Activated CD4-positive, alpha-beta T cell treated with anti-CD3 and anti-CD28 coated beads, Interleukin-2, amount 10 ng/mL, durations not matched to agents 7 days and 5 days (primary cell): ENCODE data around the gene TOM1L1. TPM values are rescaled to one million over a fixed set of nuclear protein-coding genes. Genes with fewer than 3 reads are reported as not detected.

Source experiments
- CTCF ChIA-PET: fragments of 350-600 bp; sonication (Branson Sonifier 250); formaldehyde crosslinking; loops from one replicate; lab custom pipeline; 2021; ENCODE audit warnings: antibody characterized with exemption; lab: Charles Lee
- POLR2A ChIA-PET: fragments of 350-600 bp; sonication (Branson Sonifier 250); formaldehyde crosslinking; loops from one replicate; lab custom pipeline; 2021; ENCODE audit warnings: antibody characterized with exemption; lab: Charles Lee
- DNase-seq: peaks from one replicate; pipeline ENCODE4 v3.0.0-alpha.2; 2020
- H3K27ac Mint-ChIP-seq: one replicate; pipeline ENCODE4 v1.8.0; 2021; ENCODE audit warnings: mild to moderate bottlenecking, moderate library complexity, mixed read lengths
- H3K27me3 Mint-ChIP-seq: one replicate; pipeline ENCODE4 v1.8.0; 2021; ENCODE audit warnings: mixed read lengths
- H3K36me3 Mint-ChIP-seq: one replicate; pipeline ENCODE4 v1.8.0; 2021; ENCODE audit warnings: low read depth, mixed read lengths
- H3K4me1 Mint-ChIP-seq: one replicate; pipeline ENCODE4 v1.8.0; 2021; ENCODE audit warnings: mixed read lengths
- H3K4me3 Mint-ChIP-seq: one replicate; pipeline ENCODE4 v1.8.0; 2021; ENCODE audit warnings: mild to moderate bottlenecking, moderate library complexity, mixed read lengths
- H3K9me3 Mint-ChIP-seq: one replicate; pipeline ENCODE4 v1.8.0; 2021; ENCODE audit warnings: mixed read lengths
- total RNA-seq, 2 experiments: library from RNA; stranded (reverse); gene quantifications; one replicate each; pipeline ENCODE4 v1.2.3, GENCODE V29; 2021

Gene TOM1L1
- total RNA-seq, 2 experiments from 2014 or later = 0.22 to 0.50 TPM

DNA sequence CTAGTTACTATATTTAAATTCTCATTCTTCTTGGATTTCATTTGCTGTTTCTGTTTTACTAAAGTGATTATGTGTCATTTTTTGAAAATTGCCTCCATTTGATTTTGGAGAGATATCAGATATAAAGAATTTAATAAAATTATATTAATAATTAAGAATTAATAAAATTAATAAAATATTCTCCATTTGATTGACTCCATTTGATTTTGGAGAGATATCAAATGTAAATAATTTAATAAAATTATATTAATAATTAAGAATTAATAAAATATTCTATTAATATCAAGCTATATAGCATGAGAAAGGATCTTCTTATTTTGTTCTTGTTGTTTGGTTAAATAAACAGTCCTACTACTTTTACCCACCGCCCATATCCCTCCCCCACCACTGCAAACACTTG lies 90.9 kb downstream of the TOM1L1 start:
- Mint-ChIP-seq H3K27me3 (no peaks in the 10 kb centered on the region), H3K27ac (no peak overlapping the region), H3K36me3 (no peaks in the 10 kb centered on the region), H3K4me1 (no peaks in the 10 kb centered on the region), H3K4me3 (no peak overlapping the region), H3K9me3 (no peaks in the 10 kb centered on the region)
- ChIA-PET POLR2A (interaction anchor here (0.7 kb wide), 1 partner anchor 62 kb away, joined by 5 read pairs; no protein-coding TSS in a partner anchor), CTCF (interaction anchor here (1.0 to 3.0 kb wide), 3 partner anchors 245 to 364 kb away, joined by 3 to 19 read pairs (median 9); no protein-coding TSS in a partner anchor)
- DNase-seq = no peak

DNA sequence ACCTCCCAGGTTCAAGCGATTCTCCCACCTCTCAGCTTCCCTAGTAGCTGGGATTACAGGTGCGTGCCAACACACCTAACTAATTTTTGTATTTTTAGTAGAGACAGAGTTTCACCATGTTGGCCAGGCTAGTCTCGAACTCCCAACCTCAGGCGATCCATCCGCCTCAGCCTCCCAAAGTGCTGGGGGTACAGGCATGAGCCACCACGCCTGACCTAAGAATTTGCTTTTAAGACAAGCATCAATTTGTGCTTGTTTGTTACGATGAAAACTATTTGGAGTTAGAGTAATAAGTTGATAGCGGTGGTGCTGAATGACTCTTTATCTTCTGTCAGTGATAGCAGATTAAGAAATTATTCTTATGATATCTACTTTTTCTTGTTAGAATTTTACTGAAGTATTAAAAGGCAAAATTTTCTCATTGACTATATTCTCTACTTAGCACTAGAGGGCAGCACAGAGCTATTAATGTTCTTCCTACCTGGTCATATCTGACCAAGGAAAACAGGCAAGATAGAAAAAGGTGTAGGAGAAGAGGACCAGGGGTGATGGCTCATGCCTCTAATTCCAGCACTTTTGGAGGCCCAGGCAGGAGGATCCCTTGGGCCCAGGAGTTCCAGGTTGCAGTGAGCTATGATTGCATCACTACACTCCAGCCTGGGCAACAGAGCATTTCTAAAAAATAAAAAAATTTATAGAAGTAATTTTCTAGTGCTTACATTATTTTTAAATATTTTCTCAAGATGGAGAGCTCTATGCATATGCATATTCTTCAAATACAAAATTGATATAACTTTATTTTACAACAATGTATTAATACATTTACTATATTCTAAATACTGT lies 92.4 kb downstream of the TOM1L1 start:
- Mint-ChIP-seq H3K4me3 (no peak overlapping the region), H3K4me1 (no peaks in the 10 kb centered on the region), H3K9me3 (no peaks in the 10 kb centered on the region), H3K27ac (no peak overlapping the region), H3K27me3 (no peaks in the 10 kb centered on the region), H3K36me3 (no peaks in the 10 kb centered on the region)
- peak; percentile 34 for DNase-seq
- ChIA-PET CTCF (interaction anchor here (0.6 to 3.0 kb wide), 13 partner anchors 10 to 363 kb away, joined by 3 to 19 read pairs (median 4); no protein-coding TSS in a partner anchor), POLR2A (interaction anchor here (0.6 kb wide), 1 partner anchor 33 kb away, joined by 3 read pairs; no protein-coding TSS in a partner anchor)

DNA sequence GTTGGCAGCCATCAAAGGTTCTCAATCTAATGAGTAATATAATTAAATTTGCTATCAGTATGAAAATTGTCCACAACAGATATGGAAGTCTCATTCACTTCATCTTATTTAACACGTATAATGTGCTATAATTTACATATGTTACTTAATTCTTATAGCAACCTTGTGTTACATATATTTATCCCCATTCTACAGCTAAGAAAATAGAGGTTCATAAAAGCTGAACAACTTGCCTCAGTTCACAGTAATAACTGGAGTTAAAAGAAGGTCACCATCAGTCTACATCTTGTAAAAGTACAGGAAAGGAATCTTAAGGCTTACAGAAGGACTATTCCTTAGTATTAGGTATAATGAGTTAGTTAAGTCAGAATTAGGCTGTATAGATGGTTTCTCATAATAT lies 95.8 kb downstream of the TOM1L1 start:
- ChIA-PET CTCF (interaction anchor here (0.8 kb wide), 1 partner anchor 15 kb away, joined by 4 read pairs; no protein-coding TSS in a partner anchor), POLR2A (no interaction called here)
- no peaks in the 10 kb centered on the region for H3K36me3 Mint-ChIP-seq
- H3K4me3 Mint-ChIP-seq = no peak overlapping the region
- H3K27ac Mint-ChIP-seq = no peak overlapping the region
- no peaks in the 10 kb centered on the region for H3K9me3 Mint-ChIP-seq
- no peak for DNase-seq
- H3K4me1 Mint-ChIP-seq = no peaks in the 10 kb centered on the region
- no peaks in the 10 kb centered on the region for H3K27me3 Mint-ChIP-seq

DNA sequence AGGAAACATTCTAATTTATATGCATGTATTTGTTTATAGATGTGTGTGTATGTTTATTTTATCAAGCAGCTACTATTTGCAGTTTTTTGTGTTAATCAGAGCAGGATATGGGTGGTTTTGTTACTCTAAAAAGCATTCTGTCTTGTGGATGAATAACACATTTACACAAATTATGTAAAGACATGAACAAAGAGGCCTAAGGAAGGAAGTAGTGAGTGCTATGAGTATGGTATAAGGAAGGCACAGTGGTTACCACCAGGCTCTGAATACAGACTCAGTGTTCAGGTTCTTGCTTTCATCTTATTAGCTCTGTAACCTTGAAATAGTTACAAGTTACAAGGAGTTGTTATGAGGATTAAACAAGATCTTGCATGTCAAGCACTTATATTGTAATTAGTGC lies 101.8 kb downstream of the TOM1L1 start:
- Mint-ChIP-seq H3K4me1 (no peaks in the 10 kb centered on the region), H3K27ac (no peak overlapping the region), H3K9me3 (no peaks in the 10 kb centered on the region), H3K4me3 (no peak overlapping the region), H3K27me3 (no peaks in the 10 kb centered on the region), H3K36me3 (no peaks in the 10 kb centered on the region)
- no peak for DNase-seq
- ChIA-PET POLR2A (no interaction called here), CTCF (interaction anchor here (0.7 kb wide), 1 partner anchor 87 kb away, joined by 3 read pairs; no protein-coding TSS in a partner anchor)

DNA sequence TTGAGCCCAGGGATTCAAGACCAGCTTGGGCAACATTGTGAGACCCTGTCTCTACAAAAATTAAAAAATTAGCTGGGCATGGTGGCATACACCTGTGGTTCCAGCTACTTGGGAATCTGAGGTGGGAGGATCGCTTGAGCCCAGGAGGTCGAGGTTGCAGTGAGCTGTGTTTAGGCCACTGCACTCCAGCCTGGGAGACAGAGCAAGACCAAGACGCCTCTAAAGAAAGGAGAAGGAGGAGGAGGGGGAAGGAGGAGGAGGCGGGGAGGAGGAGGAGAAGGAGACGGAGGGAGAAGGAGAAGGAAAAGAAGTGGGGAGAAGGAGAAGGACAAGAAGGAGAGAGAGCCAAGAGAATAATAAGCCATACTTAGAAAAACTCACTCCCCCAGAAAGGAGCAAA lies 103.8 kb downstream of the TOM1L1 start:
- ChIA-PET POLR2A (no interaction called here), CTCF (interaction anchor here (1.2 to 1.8 kb wide), 4 partner anchors 11 to 344 kb away, joined by 3 to 11 read pairs (median 4); no protein-coding TSS in a partner anchor)
- DNase-seq = no peak
- H3K9me3 Mint-ChIP-seq = no peaks in the 10 kb centered on the region
- no peaks in the 10 kb centered on the region for H3K36me3 Mint-ChIP-seq
- no peaks in the 10 kb centered on the region for H3K27me3 Mint-ChIP-seq
- H3K4me3 Mint-ChIP-seq = no peak overlapping the region
- H3K27ac Mint-ChIP-seq = no peak overlapping the region
- no peaks in the 10 kb centered on the region for H3K4me1 Mint-ChIP-seq

DNA sequence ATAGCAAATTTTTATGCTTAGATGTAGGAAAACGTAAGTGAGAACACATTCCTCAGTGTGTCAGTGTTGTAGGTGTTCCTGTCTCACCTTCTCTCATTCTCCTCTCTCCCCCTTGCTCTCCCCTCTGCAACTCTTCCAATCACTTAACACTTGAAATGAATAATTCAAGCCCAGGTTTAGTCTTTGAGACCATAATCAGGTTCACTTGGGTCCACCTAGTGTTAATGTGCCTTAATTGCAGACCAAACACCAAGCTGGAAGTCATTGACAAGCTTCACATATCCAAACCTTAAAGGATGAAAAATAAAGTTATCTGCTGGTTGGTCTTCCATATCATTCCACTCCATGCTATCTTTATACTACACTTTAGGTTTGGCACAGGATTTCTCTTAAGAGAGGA lies 104.9 kb downstream of the TOM1L1 start:
- Mint-ChIP-seq H3K9me3 (no peaks in the 10 kb centered on the region), H3K27ac (no peak overlapping the region), H3K36me3 (no peaks in the 10 kb centered on the region), H3K27me3 (no peaks in the 10 kb centered on the region), H3K4me1 (no peaks in the 10 kb centered on the region), H3K4me3 (no peak overlapping the region)
- ChIA-PET CTCF (interaction anchor here (0.6 to 2.2 kb wide), 6 partner anchors 12 to 343 kb away, joined by 3 to 11 read pairs (median 4); no protein-coding TSS in a partner anchor), POLR2A (no interaction called here)
- peak; percentile 12 for DNase-seq

Other genes with a start within 250 kb of the TOM1L1 start
- 10 to 100 TPM; 44.9 to 46.1 TPM for gene COX11, start 67.8 kb downstream of the TOM1L1 start, total RNA-seq
- gene STXBP4, start 67.9 kb downstream of the TOM1L1 start, total RNA-seq = 1 to 10 TPM; 5.5 to 6.2 TPM